Midbrain (tissue), 1 donor: ENCODE results near the gene ARHGAP44.
A peak's percentile ranks its signal among the peaks of the same experiment; 100 is the strongest.

Source experiments
- DNase-seq: peaks from one replicate; lab custom pipeline; 2025; lab: John Stamatoyannopoulos, UW

ARHGAP44 gene

GRCh38 chr17:13025687-13026086 is 236.4 kb downstream of the ARHGAP44 start:
- no peak for DNase-seq

DNA sequence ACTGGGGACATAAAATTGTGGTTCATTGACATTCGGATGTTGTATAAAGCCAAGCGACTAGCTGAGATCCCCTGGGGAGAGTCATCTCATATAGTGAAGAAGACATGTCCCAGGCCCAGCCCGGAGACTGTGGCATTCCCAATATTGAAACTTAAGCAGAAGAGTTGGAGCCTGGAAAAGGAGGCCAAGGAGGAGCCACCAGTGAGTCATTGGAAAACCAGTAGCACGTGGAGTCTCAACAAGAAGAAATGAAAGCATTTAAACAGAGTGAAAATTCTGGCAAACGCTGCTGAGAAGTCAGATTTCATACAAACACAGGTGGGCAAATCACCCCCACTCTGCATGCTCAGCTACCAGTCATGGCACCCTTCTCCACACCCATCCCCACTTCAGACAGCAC is 237.9 kb downstream of the ARHGAP44 start:
- DNase-seq: no peak

- DNase-seq: no peak
These were observed 240.0 kb downstream of the ARHGAP44 start for GRCh38 chr17:13029340-13029739.

DNA sequence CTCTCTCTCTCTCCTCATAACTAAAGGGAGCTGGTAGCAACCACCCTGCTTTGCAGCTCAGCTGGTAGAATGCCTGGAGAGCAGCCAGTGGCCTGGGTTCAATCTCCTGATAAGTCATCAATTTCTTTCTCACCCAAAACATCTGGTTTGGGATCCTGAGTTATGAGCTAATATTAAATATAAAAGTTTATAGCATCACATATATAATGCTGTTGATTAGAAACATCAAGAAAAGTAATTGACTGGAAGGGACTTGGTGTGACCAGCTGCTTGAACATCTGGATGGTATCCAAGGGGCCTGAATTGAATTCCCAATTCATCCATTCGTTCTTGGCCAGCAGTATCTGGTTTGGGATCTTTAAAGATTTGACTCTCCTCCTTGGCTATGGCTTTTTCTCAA is 240.8 kb downstream of the ARHGAP44 start:
- DNase-seq: no peak

GRCh38 chr17:13030459-13031300 is 241.4 kb downstream of the ARHGAP44 start:
- DNase-seq: peak; percentile 52

DNA sequence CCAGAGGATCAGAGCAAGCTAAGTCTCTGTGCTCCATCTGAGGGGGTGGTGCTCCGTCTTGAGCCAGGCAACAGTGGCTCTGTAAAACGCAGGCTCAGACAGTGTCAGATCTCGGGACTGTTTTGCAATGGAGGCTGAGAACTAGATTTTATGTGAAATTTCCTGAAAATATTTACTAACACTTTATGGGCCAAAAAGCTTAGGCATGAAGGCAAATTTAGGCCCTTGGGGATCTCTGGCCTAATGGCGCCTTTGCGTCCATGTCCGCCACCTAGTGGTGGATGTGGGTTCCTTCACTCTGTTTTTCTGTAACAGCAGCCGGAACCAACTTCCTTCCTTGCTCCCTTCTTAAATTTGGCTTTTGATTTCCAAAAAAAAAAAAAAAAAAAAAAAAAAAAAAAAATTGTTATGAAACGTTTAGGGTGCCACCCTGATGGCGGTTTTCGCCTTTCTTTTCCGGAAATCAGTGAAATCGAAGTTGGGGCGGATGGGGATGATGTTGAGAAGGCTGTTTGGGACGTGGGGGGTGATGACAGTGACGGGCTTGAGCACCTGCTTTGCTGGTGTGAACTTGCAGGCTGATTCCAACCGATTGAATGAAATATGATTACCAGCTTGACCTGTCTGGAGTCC is 242.5 kb downstream of the ARHGAP44 start:
- peak; percentile 5 for DNase-seq

GRCh38 chr17:13035420-13035819 is 246.1 kb downstream of the ARHGAP44 start:
- DNase-seq: no peak

GRCh38 chr17:13036751-13037150 is 247.5 kb downstream of the ARHGAP44 start:
- no peak for DNase-seq

GRCh38 chr17:13038931-13039665 is 249.8 kb downstream of the ARHGAP44 start:
- no peak for DNase-seq
